ENCODE results near the gene PDE4D.

Gene PDE4D

GRCh38 chr5:59272809-59273427, 620.6 kb downstream of the PDE4D start:
- DNase-seq = no peak

- no peak for DNase-seq
These were observed 624.6 kb downstream of the PDE4D start for GRCh38 chr5:59268756-59269415.

GRCh38 chr5:59267033-59267432, 626.5 kb downstream of the PDE4D start:
- no peak for DNase-seq

GRCh38 chr5:59266410-59266809, 627.1 kb downstream of the PDE4D start:
- no peak for DNase-seq

- DNase-seq = no peak
These were observed 628.8 kb downstream of the PDE4D start for GRCh38 chr5:59264639-59265245.

GRCh38 chr5:59264013-59264412, 629.5 kb downstream of the PDE4D start:
- DNase-seq = no peak

- no peak for DNase-seq
These were observed 631.6 kb downstream of the PDE4D start for GRCh38 chr5:59261969-59262368.

- DNase-seq = no peak
These were observed 632.6 kb downstream of the PDE4D start for GRCh38 chr5:59260973-59261372.

- DNase-seq = no peak
These were observed 633.3 kb downstream of the PDE4D start for GRCh38 chr5:59260200-59260599.

GRCh38 chr5:59259237-59259636, 634.3 kb downstream of the PDE4D start:
- DNase-seq = no peak

- DNase-seq = no peak
These were observed 635.8 kb downstream of the PDE4D start for GRCh38 chr5:59257488-59258400.

GRCh38 chr5:59256331-59256730, 637.2 kb downstream of the PDE4D start:
- DNase-seq = no peak

GRCh38 chr5:59254055-59254687, 639.4 kb downstream of the PDE4D start:
- no peak for DNase-seq

GRCh38 chr5:59253625-59254024, 639.9 kb downstream of the PDE4D start:
- no peak for DNase-seq

GRCh38 chr5:59251627-59252026, 641.9 kb downstream of the PDE4D start:
- no peak for DNase-seq

- DNase-seq = no peak
These were observed 643.8 kb downstream of the PDE4D start for GRCh38 chr5:59249726-59250125.

- DNase-seq = no peak
These were observed 644.4 kb downstream of the PDE4D start for GRCh38 chr5:59249160-59249559.

- no peak for DNase-seq
These were observed 646.6 kb downstream of the PDE4D start for GRCh38 chr5:59246882-59247281.

- DNase-seq = no peak
These were observed 647.2 kb downstream of the PDE4D start for GRCh38 chr5:59246145-59246869.

GRCh38 chr5:59245198-59245597, 648.3 kb downstream of the PDE4D start:
- DNase-seq = no peak

GRCh38 chr5:59241552-59241951, 652.0 kb downstream of the PDE4D start:
- DNase-seq = no peak

- no peak for DNase-seq
These were observed 652.4 kb downstream of the PDE4D start for GRCh38 chr5:59241119-59241518.
